Measurements from ENCODE around the gene ITCH.
"Not testable (repeated sequence)": the region's sequence is repeated elsewhere in the genome, so short reads cannot be mapped to it uniquely, and the experiment has no call there.

The ITCH gene

DNA sequence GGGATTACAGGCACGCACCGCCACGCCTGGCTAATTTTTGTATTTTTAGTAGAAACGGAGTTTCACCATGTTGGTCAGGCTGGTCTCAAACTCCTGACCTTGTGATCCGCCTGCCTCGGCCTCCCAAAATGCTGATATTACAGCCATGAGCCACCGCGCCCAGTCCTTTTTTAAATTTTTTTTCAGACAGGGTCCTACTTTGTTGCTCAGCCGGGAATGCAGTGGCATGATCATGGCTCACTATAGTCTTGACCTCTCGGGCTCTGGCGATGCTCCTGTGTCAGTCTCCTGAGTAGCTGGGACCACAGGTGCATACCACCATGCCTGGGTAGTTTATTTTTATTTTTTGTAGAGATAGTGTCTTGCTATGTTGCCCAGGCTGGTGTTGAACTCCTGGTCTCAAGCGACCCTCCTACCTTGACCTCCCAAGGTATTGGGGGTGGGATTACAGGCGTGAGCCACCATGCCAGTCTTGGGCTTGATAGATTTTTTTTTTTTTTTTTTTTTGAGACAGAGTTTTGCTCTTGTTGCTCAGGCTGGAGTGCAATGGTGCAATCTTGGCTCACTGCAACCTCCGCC lies 19.9 kb downstream of the ITCH start:
- not testable (repeated sequence) for DNase-seq

DNA sequence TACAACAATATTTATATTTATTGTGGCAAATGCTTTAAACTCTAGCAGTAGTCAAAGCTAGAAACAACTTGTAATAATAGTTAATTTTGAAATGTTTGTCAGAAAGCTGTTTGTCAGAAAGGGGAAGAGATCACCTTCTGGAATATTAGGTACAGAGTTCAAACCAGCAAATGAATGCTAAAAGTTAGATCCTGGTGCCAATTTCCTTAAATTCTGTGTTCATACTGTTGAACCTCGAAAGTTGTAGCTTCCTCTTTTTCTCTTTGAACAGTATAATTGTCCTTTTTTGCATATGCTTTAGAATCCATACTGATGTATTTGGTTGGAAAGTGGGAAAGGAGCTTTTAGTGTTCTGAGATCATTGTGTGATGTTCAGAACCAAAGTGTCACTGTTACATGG lies 22.4 kb downstream of the ITCH start:
- peak; percentile 46 for DNase-seq

GRCh38 chr20:34388000-34388399 lies 24.9 kb downstream of the ITCH start:
- DNase-seq = no peak

- DNase-seq = no peak
Measured at GRCh38 chr20:34388678-34389077, 25.6 kb downstream of the ITCH start.

- no peak for DNase-seq
Measured at GRCh38 chr20:34389206-34389953, 26.3 kb downstream of the ITCH start.

DNA sequence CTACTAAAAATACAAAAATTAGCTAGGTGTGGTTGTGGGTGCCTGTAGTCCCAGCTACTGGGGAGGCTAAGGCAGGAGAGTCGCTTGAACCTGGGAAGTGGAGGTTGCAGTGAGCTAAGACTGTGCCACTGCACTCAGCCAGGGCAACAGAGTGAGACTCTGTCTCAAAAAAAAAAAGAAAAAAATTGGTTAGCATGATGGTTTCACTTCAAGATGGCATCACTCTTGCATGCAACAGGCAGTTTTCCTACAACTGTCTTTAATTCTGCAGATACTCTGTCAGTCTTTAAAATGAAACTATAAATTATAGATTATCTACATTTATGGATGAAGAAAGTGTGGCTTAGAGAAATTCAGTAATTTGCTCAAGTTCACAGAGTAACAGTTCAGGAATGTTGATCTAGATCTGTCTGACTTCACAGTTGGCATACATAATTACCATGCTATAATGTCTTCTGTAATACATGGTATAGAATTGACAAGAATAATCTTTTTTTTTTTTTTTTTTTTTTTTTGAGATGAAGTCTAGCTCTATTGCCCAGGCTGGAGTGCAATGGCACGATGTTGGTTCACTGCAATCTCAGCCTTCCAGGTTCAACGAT lies 27.0 kb downstream of the ITCH start:
- DNase-seq = no peak

DNA sequence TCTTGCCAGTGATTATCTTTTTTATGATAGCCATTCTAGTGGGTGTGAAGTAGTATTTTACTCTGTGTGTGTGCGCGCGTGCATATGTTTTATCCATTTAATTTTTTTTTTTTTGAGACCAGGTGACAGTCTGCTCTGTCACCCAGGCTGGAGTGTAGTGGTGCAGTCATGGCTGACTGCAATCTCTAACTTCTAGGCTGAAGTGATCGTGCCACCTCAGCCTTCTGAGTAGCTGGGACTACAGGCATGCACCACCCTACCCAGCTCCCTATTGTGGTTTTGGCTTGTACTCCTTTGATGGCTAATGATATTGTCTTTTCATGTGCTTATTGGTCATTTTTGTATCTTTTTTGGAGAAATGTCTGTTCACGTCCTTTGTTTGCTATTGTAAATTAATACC lies 33.3 kb downstream of the ITCH start:
- no peak for DNase-seq

- no peak for DNase-seq
Measured at GRCh38 chr20:34397096-34397495, 34.0 kb downstream of the ITCH start.

- DNase-seq = not testable (repeated sequence)
Measured at GRCh38 chr20:34400776-34401175, 37.7 kb downstream of the ITCH start.

DNA sequence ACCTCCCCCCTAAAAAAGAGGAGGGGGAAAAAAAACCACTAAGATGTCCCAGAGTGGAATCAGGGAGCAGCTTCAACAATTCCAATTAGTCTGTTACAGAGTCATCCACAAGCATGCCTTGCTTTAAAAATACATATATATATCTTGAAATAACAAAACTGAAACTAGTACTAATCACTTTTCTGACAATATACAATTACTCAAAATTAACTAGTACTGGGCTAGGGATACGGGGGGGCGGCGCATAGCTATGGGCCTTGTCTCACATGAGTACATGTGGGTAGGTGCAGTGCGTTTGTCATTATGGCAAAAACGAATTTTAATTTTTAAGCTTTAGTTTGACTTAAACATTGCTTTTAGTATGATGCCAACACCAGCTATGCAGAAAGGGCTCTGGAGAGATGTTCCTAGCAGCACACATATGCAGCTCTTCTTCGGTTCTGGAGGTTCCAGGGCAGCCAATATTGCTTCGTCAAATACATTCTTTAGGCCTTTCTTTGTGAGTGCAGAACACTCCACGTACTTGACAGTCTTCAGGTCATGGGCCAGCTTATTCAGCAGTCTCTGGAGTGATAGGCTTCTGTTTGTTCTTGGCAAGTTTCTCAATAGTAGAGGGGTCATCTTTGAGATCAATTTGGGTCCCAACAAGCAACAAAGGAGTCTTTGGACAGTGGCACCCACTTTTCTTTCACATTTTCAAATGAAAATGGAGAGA lies 38.8 kb downstream of the ITCH start:
- DNase-seq = no peak

- DNase-seq = no peak
Measured at GRCh38 chr20:34402461-34402860, 39.4 kb downstream of the ITCH start.

- DNase-seq = no peak
Measured at GRCh38 chr20:34403063-34403827, 40.2 kb downstream of the ITCH start.

DNA sequence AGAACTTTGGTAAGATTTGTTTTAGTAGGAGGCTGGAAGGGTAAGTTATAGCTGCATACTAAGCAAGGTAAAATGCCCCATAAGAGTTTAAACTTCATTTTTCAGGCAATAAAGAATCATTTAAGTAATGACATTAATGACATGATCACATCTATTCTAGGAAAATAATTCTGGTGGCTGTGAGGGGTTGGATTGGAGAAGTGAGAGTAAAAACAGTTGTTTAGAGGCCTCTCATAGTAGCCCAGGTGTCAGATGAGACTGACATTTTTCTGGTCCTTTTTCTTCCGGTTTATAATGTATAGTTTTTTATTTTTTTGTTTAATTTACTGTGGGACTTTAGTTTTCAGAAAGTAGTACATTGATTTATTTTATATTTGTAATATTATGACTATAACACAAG lies 40.8 kb downstream of the ITCH start:
- no peak for DNase-seq

DNA sequence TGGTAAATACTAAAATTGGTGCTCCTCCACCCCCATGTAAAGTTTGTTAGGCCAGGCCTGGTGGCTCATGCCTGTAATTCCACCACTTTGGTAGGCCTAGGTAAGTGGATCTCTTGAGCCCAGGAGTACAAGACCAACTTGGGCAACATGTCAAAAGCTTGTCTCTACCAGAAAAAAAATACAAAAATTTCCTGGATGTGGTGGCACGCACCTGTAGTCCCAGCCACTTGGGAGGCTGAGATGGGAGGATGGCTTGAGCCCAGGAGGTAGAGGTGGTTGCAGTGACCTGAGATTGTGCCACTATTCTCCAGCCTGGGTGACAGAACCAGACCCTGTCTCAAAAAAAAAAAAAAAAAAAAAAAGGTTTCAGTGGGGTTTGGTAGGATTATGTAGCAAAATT lies 41.7 kb downstream of the ITCH start:
- no peak for DNase-seq

DNA sequence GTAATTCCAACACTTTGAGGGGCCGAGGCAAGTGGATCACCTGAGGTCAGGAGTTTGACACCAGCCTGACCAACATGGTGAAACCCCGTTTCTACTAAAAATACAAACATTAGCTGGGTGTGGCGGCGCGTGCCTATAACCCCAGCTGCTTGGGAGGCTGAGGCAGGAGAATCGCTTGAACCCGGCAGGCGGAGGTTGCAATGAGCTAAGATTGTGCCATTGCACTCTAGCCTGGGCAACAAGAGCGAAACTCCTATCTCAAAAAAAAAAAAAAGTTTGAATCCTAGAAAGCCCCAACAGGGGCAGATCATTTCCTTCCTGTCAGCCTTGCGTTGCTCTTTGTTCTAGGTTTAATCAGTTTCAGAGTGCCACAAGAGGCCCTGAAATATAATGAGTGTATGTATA lies 42.2 kb downstream of the ITCH start:
- DNase-seq = peak; percentile 7

GRCh38 chr20:34405942-34406341 lies 42.9 kb downstream of the ITCH start:
- not testable (repeated sequence) for DNase-seq

GRCh38 chr20:34407962-34408474 lies 44.9 kb downstream of the ITCH start:
- no peak for DNase-seq

GRCh38 chr20:34410336-34410735 lies 47.3 kb downstream of the ITCH start:
- no peak for DNase-seq

DNA sequence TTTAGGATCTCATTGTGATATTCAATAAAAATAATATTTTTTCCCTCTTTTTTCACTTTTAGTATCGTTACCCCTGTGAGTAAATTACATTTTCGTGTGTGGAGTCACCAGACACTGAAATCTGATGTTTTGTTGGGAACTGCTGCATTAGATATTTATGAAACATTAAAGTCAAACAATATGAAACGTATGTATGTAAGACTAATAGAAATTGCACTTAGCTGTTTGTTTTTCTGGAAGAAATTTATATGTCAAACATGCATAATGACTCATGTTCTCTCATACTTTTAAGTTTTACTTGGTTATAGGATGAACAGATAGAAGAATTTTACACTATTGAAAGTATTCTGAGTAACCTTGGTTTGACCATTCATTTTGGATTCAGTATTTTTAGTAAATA lies 49.4 kb downstream of the ITCH start:
- no peak for DNase-seq

- DNase-seq = not testable (repeated sequence)
Measured at GRCh38 chr20:34414525-34414924, 51.5 kb downstream of the ITCH start.

DNA sequence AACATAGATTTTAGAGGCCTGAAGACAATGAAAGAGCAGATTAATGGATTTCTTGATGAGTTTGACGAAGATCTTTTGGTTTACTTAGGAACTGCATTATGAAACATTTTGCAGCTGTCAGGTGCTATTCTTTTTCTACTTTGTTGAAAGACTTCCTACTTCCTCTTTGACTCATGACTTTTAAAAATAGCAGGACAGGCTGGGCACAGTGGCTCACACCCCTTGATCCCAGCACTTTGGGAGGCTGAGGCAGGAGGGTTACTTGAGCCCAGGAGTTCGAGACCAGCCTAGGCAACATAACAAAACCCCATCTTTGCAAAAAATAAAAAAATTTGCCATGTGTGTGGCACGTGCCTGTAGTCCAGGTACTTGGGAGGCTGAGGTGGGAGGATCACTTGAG lies 52.0 kb downstream of the ITCH start:
- peak; percentile 46 for DNase-seq

GRCh38 chr20:34420146-34420545 lies 57.1 kb downstream of the ITCH start:
- no peak for DNase-seq

- no peak for DNase-seq
Measured at GRCh38 chr20:34420975-34421374, 57.9 kb downstream of the ITCH start.
